ENCODE results near the gene SLC3A2.

- TF ChIP-seq JUND (IDR thresholded peaks at IDR 0.05) (no peak), CTCF (IDR thresholded peaks at IDR 0.05; ENCODE audit: low read depth, low read length, missing input control) (no peak), RXRA (IDR thresholded peaks at IDR 0.05) (no peak), FOXA1 (IDR thresholded peaks at IDR 0.05) (no peak), YY1 (IDR thresholded peaks at IDR 0.05) (no peak), TAF1 (conservative IDR thresholded peaks at IDR 0.05) (no peak), REST (IDR thresholded peaks at IDR 0.05) (no peak), EGR1 (IDR thresholded peaks at IDR 0.05; ENCODE audit: low read depth in 2 of 2) (no peak)
Observed at GRCh38 chr11:62883673-62884072, 3.0 kb downstream of the SLC3A2 start.
